Measurements from ENCODE around the gene KEAP1. TPM values are rescaled to one million over a fixed set of nuclear protein-coding genes. Genes with fewer than 3 reads are reported as not detected.

The KEAP1 gene
- total and polyA plus RNA-seq, 2 experiments from 2014 or later: 70.5 to 85.5 TPM

DNA sequence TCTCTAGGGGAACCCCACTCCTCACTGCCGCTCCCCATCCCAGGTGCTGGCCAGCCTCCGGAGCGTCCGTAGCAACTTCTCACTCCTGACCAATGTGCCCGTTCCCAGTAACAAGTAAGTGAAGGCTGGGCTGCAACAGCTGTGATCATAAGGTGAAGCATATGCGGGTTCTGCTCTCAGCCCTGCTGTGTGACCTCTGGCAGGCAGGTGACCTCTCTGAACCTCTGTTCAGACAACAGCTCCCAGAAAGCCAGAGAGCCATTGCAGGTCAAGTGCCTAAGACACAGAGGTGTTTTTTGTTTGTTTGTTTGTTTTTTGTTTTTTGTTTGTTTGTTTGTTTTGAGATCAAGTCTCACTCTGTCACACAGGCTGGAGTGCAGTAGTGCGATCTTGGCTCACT lies 54.1 kb downstream of the KEAP1 start:
- Histone ChIP-seq H3K9me3 (ENCODE audit: low read depth) (no peaks in the 10 kb centered on the region), H3K27me3 (no peaks in the 10 kb centered on the region), H3K4me3 (no peak overlapping the region), H3K36me3 (no peaks in the 10 kb centered on the region), H3K4me1 (ENCODE audit: low read depth) (no peaks in the 10 kb centered on the region), H3K27ac (no peak overlapping the region)
- TF ChIP-seq, protein P1, sequence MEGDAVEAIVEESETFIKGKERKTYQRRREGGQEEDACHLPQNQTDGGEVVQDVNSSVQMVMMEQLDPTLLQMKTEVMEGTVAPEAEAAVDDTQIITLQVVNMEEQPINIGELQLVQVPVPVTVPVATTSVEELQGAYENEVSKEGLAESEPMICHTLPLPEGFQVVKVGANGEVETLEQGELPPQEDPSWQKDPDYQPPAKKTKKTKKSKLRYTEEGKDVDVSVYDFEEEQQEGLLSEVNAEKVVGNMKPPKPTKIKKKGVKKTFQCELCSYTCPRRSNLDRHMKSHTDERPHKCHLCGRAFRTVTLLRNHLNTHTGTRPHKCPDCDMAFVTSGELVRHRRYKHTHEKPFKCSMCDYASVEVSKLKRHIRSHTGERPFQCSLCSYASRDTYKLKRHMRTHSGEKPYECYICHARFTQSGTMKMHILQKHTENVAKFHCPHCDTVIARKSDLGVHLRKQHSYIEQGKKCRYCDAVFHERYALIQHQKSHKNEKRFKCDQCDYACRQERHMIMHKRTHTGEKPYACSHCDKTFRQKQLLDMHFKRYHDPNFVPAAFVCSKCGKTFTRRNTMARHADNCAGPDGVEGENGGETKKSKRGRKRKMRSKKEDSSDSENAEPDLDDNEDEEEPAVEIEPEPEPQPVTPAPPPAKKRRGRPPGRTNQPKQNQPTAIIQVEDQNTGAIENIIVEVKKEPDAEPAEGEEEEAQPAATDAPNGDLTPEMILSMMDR (IDR thresholded peaks at IDR 0.05; ENCODE audit: low read depth, low read length): no peak
- no peak for DNase-seq (ENCODE audit: low read depth in 1 of 2, low spot score in 1 of 2)

DNA sequence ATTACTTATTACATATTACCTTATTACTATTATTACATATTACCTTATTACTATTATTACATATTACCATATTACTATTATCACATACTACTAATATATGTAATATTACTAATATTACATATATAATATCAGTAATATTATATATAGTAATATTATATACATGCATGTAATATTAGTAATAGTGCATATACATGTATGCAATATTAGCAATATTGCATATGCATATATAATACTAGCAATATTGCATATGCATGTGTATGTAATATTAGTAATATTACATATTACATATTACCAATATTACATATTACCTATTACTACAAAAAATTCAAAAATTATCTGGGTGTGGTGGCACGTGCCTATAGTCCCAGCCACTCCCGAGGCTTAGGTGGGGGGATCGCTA lies 60.5 kb downstream of the KEAP1 start:
- DNase-seq (ENCODE audit: low read depth in 1 of 2, low spot score in 1 of 2): no peak
- no peaks in the 10 kb centered on the region for H3K36me3 ChIP-seq
- H3K4me3 ChIP-seq: no peak overlapping the region
- H3K27ac ChIP-seq: no peak overlapping the region
- H3K9me3 ChIP-seq (ENCODE audit: low read depth): no peaks in the 10 kb centered on the region
- TF ChIP-seq, protein P1 (IDR thresholded peaks at IDR 0.05; ENCODE audit: low read depth, low read length): no peak
- no peaks in the 10 kb centered on the region for H3K4me1 ChIP-seq (ENCODE audit: low read depth)
- no peaks in the 10 kb centered on the region for H3K27me3 ChIP-seq

DNA sequence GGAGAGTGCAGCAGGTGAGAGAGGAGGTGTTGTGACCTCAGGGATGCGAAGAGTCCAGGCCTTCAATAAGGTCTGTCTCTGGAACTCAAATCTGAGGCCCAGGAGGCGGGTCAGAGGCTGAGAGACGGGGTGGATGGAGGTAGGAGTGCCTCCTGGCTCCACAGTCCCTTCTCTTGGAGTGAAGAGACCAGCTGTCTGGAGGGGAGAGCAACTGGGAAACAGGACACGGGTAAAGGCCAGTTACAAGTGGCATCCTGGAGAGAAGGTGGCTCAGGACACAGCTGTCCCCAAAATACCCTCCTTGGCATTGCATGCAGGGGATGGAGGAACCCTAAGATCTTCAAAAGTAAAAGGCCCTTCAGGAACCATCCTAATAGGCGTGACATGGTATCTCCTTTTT lies 63.6 kb downstream of the KEAP1 start:
- H3K9me3 ChIP-seq (ENCODE audit: low read depth): no peaks in the 10 kb centered on the region
- TF ChIP-seq, protein P1 (IDR thresholded peaks at IDR 0.05; ENCODE audit: low read depth, low read length): no peak
- H3K27ac ChIP-seq: no peak overlapping the region
- no peaks in the 10 kb centered on the region for H3K27me3 ChIP-seq
- no peaks in the 10 kb centered on the region for H3K36me3 ChIP-seq
- DNase-seq (ENCODE audit: low read depth in 1 of 2, low spot score in 1 of 2): no peak
- no peak overlapping the region for H3K4me3 ChIP-seq
- no peaks in the 10 kb centered on the region for H3K4me1 ChIP-seq (ENCODE audit: low read depth)

Other genes with a start within 250 kb of the KEAP1 start
- gene ICAM1, start 232.2 kb downstream of the KEAP1 start, total RNA-seq: 0.18 and 0.57 TPM in 2 replicates
- gene ICAM1, start 232.2 kb downstream of the KEAP1 start, polyA plus RNA-seq: 0.50 and 0.77 TPM in 2 replicates
- gene ICAM4, start 216.4 kb downstream of the KEAP1 start, total RNA-seq: 21.8 and 23.4 TPM in 2 replicates
- 19.0 and 24.0 TPM in 2 replicates for gene ICAM4, start 216.4 kb downstream of the KEAP1 start, polyA plus RNA-seq
- 22.9 and 53.0 TPM in 2 replicates for gene ICAM5, start 213.4 kb downstream of the KEAP1 start, total RNA-seq
- gene ICAM5, start 213.4 kb downstream of the KEAP1 start, polyA plus RNA-seq: 21.0 and 31.9 TPM in 2 replicates
- gene ZGLP1, start 193.5 kb downstream of the KEAP1 start, total RNA-seq: 4.1 and 9.3 TPM in 2 replicates
- gene ZGLP1, start 193.5 kb downstream of the KEAP1 start, polyA plus RNA-seq: 6.2 and 12.2 TPM in 2 replicates
- 28.9 and 42.9 TPM in 2 replicates for gene FDX2, start 187.3 kb downstream of the KEAP1 start, total RNA-seq
- gene FDX2, start 187.3 kb downstream of the KEAP1 start, polyA plus RNA-seq: 40.9 and 70.9 TPM in 2 replicates
- gene RAVER1, start 169.8 kb downstream of the KEAP1 start, total RNA-seq: 46.9 and 56.2 TPM in 2 replicates
- 68.2 and 71.2 TPM in 2 replicates for gene RAVER1, start 169.8 kb downstream of the KEAP1 start, polyA plus RNA-seq
- 2.9 and 9.0 TPM in 2 replicates for gene ICAM3, start 163.7 kb downstream of the KEAP1 start, total RNA-seq
- gene ICAM3, start 163.7 kb downstream of the KEAP1 start, polyA plus RNA-seq: 8.6 and 12.7 TPM in 2 replicates
- 126 and 135 TPM in 2 replicates for gene TYK2, start 122.8 kb downstream of the KEAP1 start, total RNA-seq
- 142 and 148 TPM in 2 replicates for gene TYK2, start 122.8 kb downstream of the KEAP1 start, polyA plus RNA-seq
- gene CDC37, start 99.8 kb downstream of the KEAP1 start, total RNA-seq: 240 and 298 TPM in 2 replicates
- 229 and 233 TPM in 2 replicates for gene CDC37, start 99.8 kb downstream of the KEAP1 start, polyA plus RNA-seq
- gene PDE4A, start 82.8 kb downstream of the KEAP1 start, total RNA-seq: 1.0 and 2.5 TPM in 2 replicates
- gene PDE4A, start 82.8 kb downstream of the KEAP1 start, polyA plus RNA-seq: 2.4 and 3.4 TPM in 2 replicates
- 0.60 and 0.63 TPM in 2 replicates for gene S1PR5, start 14.1 kb upstream of the KEAP1 start, total RNA-seq
- 0.75 TPM in 1 of 2 replicates, not detected in the other for gene S1PR5, start 14.1 kb upstream of the KEAP1 start, polyA plus RNA-seq
- gene ATG4D, start 40.5 kb upstream of the KEAP1 start, total RNA-seq: 67.0 and 67.3 TPM in 2 replicates
- 69.0 and 74.0 TPM in 2 replicates for gene ATG4D, start 40.5 kb upstream of the KEAP1 start, polyA plus RNA-seq
- gene KRI1, start 62.7 kb upstream of the KEAP1 start, total RNA-seq: 15.3 and 28.3 TPM in 2 replicates
- gene KRI1, start 62.7 kb upstream of the KEAP1 start, polyA plus RNA-seq: 26.1 and 34.9 TPM in 2 replicates
- 11.1 and 15.3 TPM in 2 replicates for gene CDKN2D, start 65.6 kb upstream of the KEAP1 start, total RNA-seq
- 17.6 and 33.4 TPM in 2 replicates for gene CDKN2D, start 65.6 kb upstream of the KEAP1 start, polyA plus RNA-seq
- gene AP1M2, start 84.0 kb upstream of the KEAP1 start, total RNA-seq: 0.12 TPM in 1 of 2 replicates, not detected in the other
- 0.28 TPM in 1 of 2 replicates, not detected in the other for gene AP1M2, start 84.0 kb upstream of the KEAP1 start, polyA plus RNA-seq
- gene SLC44A2, start 122.2 kb upstream of the KEAP1 start, total RNA-seq: 78.8 and 109 TPM in 2 replicates
- 108 and 162 TPM in 2 replicates for gene SLC44A2, start 122.2 kb upstream of the KEAP1 start, polyA plus RNA-seq
- gene ILF3, start 151.0 kb upstream of the KEAP1 start, total RNA-seq: 180 and 224 TPM in 2 replicates
- 181 and 191 TPM in 2 replicates for gene ILF3, start 151.0 kb upstream of the KEAP1 start, polyA plus RNA-seq
- 30.6 and 35.0 TPM in 2 replicates for gene QTRT1, start 198.1 kb upstream of the KEAP1 start, total RNA-seq
- 70.8 and 84.1 TPM in 2 replicates for gene QTRT1, start 198.1 kb upstream of the KEAP1 start, polyA plus RNA-seq
- gene DNM2, start 214.7 kb upstream of the KEAP1 start, total RNA-seq: 122 and 124 TPM in 2 replicates
- 132 and 146 TPM in 2 replicates for gene DNM2, start 214.7 kb upstream of the KEAP1 start, polyA plus RNA-seq